GM23338 (cell line): ENCODE results near the gene MRPS5.

ENCODE experiments used
- CREB1 ChIP-seq: fragments of 250-450 bp; sonication (Bioruptor Pico); IDR thresholded peaks from 2 replicates; pipeline ENCODE4 v1.5.0; 2020; ENCODE audit warnings: low read depth, mild to moderate bottlenecking, moderate library complexity
- CTCF ChIP-seq, 2 experiments: fragments of 200-600 bp in 1 of 2; sonication (generic) in 1 of 2; conservative IDR thresholded peaks; 2 replicates each; pipeline versions ENCODE4 v1.5.1 to v1.6.1; 2016 to 2017; ENCODE audit warnings: antibody characterized with exemption in 2 of 2, low read depth in 2 of 2, mild to moderate bottlenecking in 2 of 2, moderate library complexity in 1 of 2
- EZH2 ChIP-seq: fragments of 200-600 bp; sonication (generic); IDR thresholded peaks from one replicate; pipeline ENCODE4 v1.8.0; 2017; ENCODE audit warnings: antibody characterized with exemption, mild to moderate bottlenecking, low read depth; ENCODE audit not compliant: unreplicated experiment
- EZH2phosphoT487 ChIP-seq: fragments of 200-600 bp; sonication (generic); IDR thresholded peaks from one replicate; pipeline ENCODE4 v1.8.1; 2018; ENCODE audit warnings: antibody characterized with exemption; ENCODE audit not compliant: unreplicated experiment
- JUNB ChIP-seq: IDR thresholded peaks from one replicate; pipeline ENCODE4 v1.6.1; 2016; ENCODE audit warnings: antibody characterized with exemption; ENCODE audit not compliant: unreplicated experiment
- POLR2AphosphoS5 ChIP-seq: IDR thresholded peaks from 2 replicates; pipeline ENCODE4 v1.6.1; 2016; ENCODE audit warnings: antibody characterized with exemption, low read depth
- REST ChIP-seq: IDR thresholded peaks from one replicate; pipeline ENCODE4 v1.6.1; 2018; ENCODE audit warnings: antibody characterized with exemption; ENCODE audit not compliant: unreplicated experiment
- STAT1 ChIP-seq: IDR thresholded peaks from one replicate; pipeline ENCODE4 v1.6.1; 2016; ENCODE audit warnings: antibody characterized with exemption; ENCODE audit not compliant: unreplicated experiment
- TF ChIP-seq, protein P1 (sequence below): IDR thresholded peaks from 2 replicates; pipeline ENCODE4 v1.6.1; 2016; ENCODE audit warnings: antibody characterized with exemption

DNA sequence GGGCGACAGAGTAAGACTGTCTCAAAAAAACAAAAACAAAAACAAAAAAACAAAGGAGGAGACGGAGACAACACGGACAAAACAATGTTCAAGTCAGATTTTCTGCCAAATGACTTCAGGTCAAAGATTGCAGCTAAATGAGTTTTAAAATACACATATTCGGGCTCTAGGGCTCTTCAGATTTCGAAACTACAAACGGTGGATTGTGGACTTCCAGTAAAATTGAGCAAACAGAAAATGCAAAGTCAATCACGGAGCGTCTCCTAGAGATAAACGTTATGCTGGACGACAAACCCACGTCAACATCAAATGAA is 558 bp downstream of the MRPS5 start:
- TF ChIP-seq EZH2, result no peak
- no peak for TF ChIP-seq CTCF (conservative IDR thresholded peaks at IDR 0.05; ENCODE audit: low read depth in 2 of 2)
- no peak for TF ChIP-seq POLR2AphosphoS5
- TF ChIP-seq REST, result no peak
- no peak for TF ChIP-seq EZH2phosphoT487
- no peak for TF ChIP-seq JUNB
- no peak for TF ChIP-seq CREB1 (CRISPR knock-in tag)
- TF ChIP-seq, protein P1, sequence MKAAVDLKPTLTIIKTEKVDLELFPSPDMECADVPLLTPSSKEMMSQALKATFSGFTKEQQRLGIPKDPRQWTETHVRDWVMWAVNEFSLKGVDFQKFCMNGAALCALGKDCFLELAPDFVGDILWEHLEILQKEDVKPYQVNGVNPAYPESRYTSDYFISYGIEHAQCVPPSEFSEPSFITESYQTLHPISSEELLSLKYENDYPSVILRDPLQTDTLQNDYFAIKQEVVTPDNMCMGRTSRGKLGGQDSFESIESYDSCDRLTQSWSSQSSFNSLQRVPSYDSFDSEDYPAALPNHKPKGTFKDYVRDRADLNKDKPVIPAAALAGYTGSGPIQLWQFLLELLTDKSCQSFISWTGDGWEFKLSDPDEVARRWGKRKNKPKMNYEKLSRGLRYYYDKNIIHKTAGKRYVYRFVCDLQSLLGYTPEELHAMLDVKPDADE, result no peak
- TF ChIP-seq STAT1, result no peak
